CD14-positive monocyte (primary cell): ENCODE results near the gene NEBL. TPM values are rescaled to one million over a fixed set of nuclear protein-coding genes. Genes with fewer than 3 reads are reported as not detected.

Experiments used
- DNase-seq, 3 donors: peaks; one replicate each; pipeline ENCODE4 v3.0.0-alpha.2; 2011 to 2022
- H2AFZ ChIP-seq: 2 replicates; pipeline ENCODE4 v1.6.0; 2012; ENCODE audit warnings: mild to moderate bottlenecking, low read depth, low read length, inconsistent platforms; ENCODE audit not compliant: insufficient read depth, poor library complexity, severe bottlenecking
- H3K27ac ChIP-seq, 2 donors: 1 replicate in 1 of 2; 2 replicates in 1 of 2; pipeline ENCODE4 v1.5.1; 2012 to 2013; ENCODE audit warnings: low read length in 2 of 2, control low read depth in 1 of 2, inconsistent platforms in 1 of 2, low read depth in 1 of 2, mild to moderate bottlenecking in 1 of 2
- H3K27me3 ChIP-seq, 2 donors: one replicate each; pipeline versions ENCODE4 v1.6.0 to v1.6.1; 2011 to 2013; ENCODE audit warnings: low read length in 2 of 2; ENCODE audit not compliant: control insufficient read depth in 2 of 2, insufficient read depth in 2 of 2
- H3K36me3 ChIP-seq, 2 donors: replicated peaks in 1 of 2; 1 replicate in 1 of 2; 2 replicates in 1 of 2; pipeline versions ENCODE4 v1.5.1 to v1.6.1; 2012 to 2013; ENCODE audit warnings: low read length in 2 of 2, control low read depth in 1 of 2, inconsistent platforms in 1 of 2, mild to moderate bottlenecking in 1 of 2; ENCODE audit not compliant: insufficient read depth in 2 of 2, control insufficient read depth in 1 of 2
- H3K4me1 ChIP-seq, 2 donors: 1 replicate in 1 of 2; 2 replicates in 1 of 2; pipeline versions ENCODE4 v1.5.1 to v1.6.1; 2012 to 2013; ENCODE audit warnings: low read length in 2 of 2, control low read depth in 1 of 2, inconsistent platforms in 1 of 2, mild to moderate bottlenecking in 1 of 2, moderate library complexity in 1 of 2; ENCODE audit not compliant: insufficient read depth in 2 of 2, control insufficient read depth in 1 of 2
- H3K4me2 ChIP-seq: replicated peaks from 2 replicates; pipeline ENCODE3; 2012; ENCODE audit warnings: low read length, moderate library complexity, mild to moderate bottlenecking; ENCODE audit not compliant: poor library complexity, severe bottlenecking; ENCODE audit errors: extremely low read depth
- H3K4me3 ChIP-seq, 3 experiments: fragments of 200-600 bp in 1 of 3; sonication (generic) in 1 of 3; replicated peaks in 1 of 3; 1 replicate in 2 of 3; 2 replicates in 1 of 3; pipeline ENCODE4 v1.5.1; 2011 to 2013; ENCODE audit warnings: low read length in 3 of 3, mild to moderate bottlenecking in 3 of 3, control low read depth in 2 of 3, low read depth in 2 of 3, inconsistent platforms in 1 of 3, moderate library complexity in 1 of 3
- H3K79me2 ChIP-seq: 2 replicates; pipeline ENCODE4 v1.6.0; 2012; ENCODE audit warnings: mild to moderate bottlenecking, control low read depth, inconsistent platforms, low read length, moderate library complexity; ENCODE audit not compliant: insufficient read depth
- H3K9ac ChIP-seq: 2 replicates; pipeline ENCODE4 v1.6.0; 2017; ENCODE audit warnings: low read length, mild to moderate bottlenecking; ENCODE audit not compliant: insufficient read depth, poor library complexity, severe bottlenecking
- H3K9me3 ChIP-seq, 2 donors: replicated peaks in 1 of 2; 1 replicate in 1 of 2; 2 replicates in 1 of 2; pipeline versions ENCODE4 v1.5.1 to v1.6.1; 2012 to 2013; ENCODE audit warnings: low read length in 2 of 2, control low read depth in 1 of 2; ENCODE audit not compliant: control insufficient read depth in 1 of 2, insufficient read depth in 1 of 2
- H4K20me1 ChIP-seq: 2 replicates; pipeline ENCODE4 v1.6.0; 2012; ENCODE audit warnings: mild to moderate bottlenecking, low read length, control low read depth, moderate library complexity; ENCODE audit not compliant: insufficient read depth
- H3K27ac Mint-ChIP-seq, 7 donors: one replicate each; pipeline ENCODE4 v1.8.0; 2020; ENCODE audit warnings: mild to moderate bottlenecking in 7 of 7, mixed read lengths in 7 of 7, moderate library complexity in 6 of 7, inconsistent platforms in 2 of 7
- H3K27me3 Mint-ChIP-seq, 3 donors: one replicate each; pipeline ENCODE4 v1.8.0; 2021 to 2022; ENCODE audit warnings: low read depth in 3 of 3, mild to moderate bottlenecking in 3 of 3, mixed read lengths in 3 of 3, moderate library complexity in 3 of 3, inconsistent platforms in 1 of 3
- H3K36me3 Mint-ChIP-seq, 2 donors: one replicate each; pipeline ENCODE4 v1.8.0; 2020; ENCODE audit warnings: mixed read lengths in 2 of 2, inconsistent platforms in 1 of 2, mild to moderate bottlenecking in 1 of 2
- H3K4me1 Mint-ChIP-seq: one replicate; pipeline ENCODE4 v1.8.0; 2020; ENCODE audit warnings: mild to moderate bottlenecking, mixed read lengths
- H3K4me3 Mint-ChIP-seq, 2 donors: one replicate each; pipeline ENCODE4 v1.8.0; 2020; ENCODE audit warnings: mild to moderate bottlenecking in 2 of 2, mixed read lengths in 2 of 2, moderate library complexity in 1 of 2
- H3K9me3 Mint-ChIP-seq, 7 donors: one replicate each; pipeline ENCODE4 v1.8.0; 2020 to 2022; ENCODE audit warnings: mixed read lengths in 7 of 7, mild to moderate bottlenecking in 6 of 7, moderate library complexity in 6 of 7, inconsistent platforms in 2 of 7
- WGBS: methylation state at CpG from one replicate; pipeline ENCODE4 v1.1.5; 2013; ENCODE audit warnings: missing lambda C conversion rate; ENCODE audit not compliant: insufficient coverage; 5-methylcytosine and 5-hydroxymethylcytosine counted together
- intact Hi-C, 2 donors: fragments of 100-400 bp; cut with micrococcal nuclease; formaldehyde crosslinking; loops; one replicate each; pipeline versions ENCODE4 v1.15.0 to v1.15.1; 2023
- polyA plus RNA-seq, 3 donors: library from polyadenylated mRNA; depleted of rRNA in 1 of 3; unstranded in 2 of 3; stranded (reverse) in 1 of 3; fragments of 300-500 nt in 2 of 3; fragments of >200 nt in 1 of 3; fragmentation: Illumina TruSeq in 2 of 3; gene quantifications; 1 replicate in 2 of 3; 2 replicates in 1 of 3; pipeline ENCODE4 v1.2.3, GENCODE V29; 2012 to 2021
- TF ChIP-seq, protein P1 (sequence below): fragments of 200-600 bp; IDR thresholded peaks from one replicate; pipeline ENCODE4 v1.8.0; 2022; ENCODE audit warnings: antibody characterized with exemption, mild to moderate bottlenecking

The NEBL gene
- polyA plus RNA-seq, 3 donors = 9.7 TPM; not detected in 2

DNA sequence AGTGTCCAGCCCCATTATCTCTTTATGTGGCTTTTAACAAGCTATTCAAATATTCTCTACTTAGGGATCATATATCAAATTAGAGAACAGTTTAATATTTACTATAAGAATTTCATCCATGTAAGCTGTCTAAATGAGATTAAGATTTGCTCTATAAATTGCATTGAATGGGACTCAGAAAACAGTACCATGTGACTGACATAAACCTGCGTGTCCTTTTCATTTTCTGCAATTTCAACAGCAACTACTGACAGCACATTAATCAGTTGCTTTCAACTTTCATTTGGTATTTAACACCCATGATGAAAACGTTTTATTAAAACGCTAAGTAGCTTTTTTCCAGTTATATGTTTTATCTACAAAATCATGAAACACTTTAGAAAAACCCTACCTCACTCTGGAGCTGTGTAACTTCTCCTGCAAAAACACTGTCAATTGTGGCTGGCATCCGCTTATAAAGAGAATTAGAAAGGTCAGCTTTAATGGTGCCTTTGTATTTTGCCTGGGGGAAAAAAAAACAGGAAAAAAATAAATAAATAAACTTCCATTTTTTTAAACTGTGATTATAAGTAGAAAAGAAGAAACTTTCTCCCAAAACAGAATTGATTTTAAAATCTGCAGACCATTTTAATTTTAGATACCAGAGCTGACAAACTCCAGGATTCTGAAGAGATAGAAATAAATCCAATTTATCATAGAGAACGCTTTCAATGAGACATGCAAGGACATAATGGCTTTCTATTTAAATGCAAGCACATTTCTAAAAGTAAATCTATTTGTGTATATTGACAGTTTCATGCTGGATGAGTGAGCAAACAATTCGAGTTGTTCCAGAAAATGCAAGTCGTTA lies 9.2 kb downstream of the NEBL start:
- no peaks in the 10 kb centered on the region for H3K4me1 Mint-ChIP-seq
- no CpG with 5 or more reads among the region's 7 CpGs for WGBS

DNA sequence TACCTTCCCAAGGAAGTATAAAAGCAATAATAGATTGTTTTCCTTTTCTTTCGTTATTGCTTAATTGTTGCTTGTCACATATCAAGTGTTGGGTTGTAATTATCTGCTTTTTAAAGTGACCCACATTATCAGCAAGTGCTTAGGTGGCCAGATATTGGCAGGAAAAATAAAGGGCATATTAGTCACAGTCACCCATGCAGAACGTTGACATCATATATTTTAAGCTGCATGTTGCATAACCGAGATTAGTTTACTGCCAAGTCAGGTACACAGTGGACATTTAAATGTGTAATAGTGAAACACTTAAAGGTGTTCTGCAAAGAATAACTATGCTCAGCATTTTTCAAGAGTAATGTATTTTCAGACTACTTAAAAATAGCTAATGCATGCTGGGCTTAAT lies 11.4 kb downstream of the NEBL start:
- H2AFZ ChIP-seq = no peak overlapping the region
- Mint-ChIP-seq H3K9me3 (peaks cover 0 to 1% (median 0%) of the 10 kb centered on the region in 7 donors), H3K4me1 (no peaks in the 10 kb centered on the region), H3K4me3 (no peak overlapping the region), H3K27ac (no peak overlapping the region), H3K27me3 (peaks cover 4 to 6% (median 5%) of the 10 kb centered on the region in 3 donors), H3K36me3 (no peaks in the 10 kb centered on the region)
- WGBS = no CpG with 5 or more reads among the region's 3 CpGs
- no peaks in the 10 kb centered on the region for H3K4me1 ChIP-seq
- no peaks in the 10 kb centered on the region for H3K9me3 ChIP-seq
- no peaks in the 10 kb centered on the region for H3K79me2 ChIP-seq
- no peak overlapping the region for H3K4me2 ChIP-seq
- no peak for DNase-seq
- intact Hi-C loops = no loop called here
- H3K36me3 ChIP-seq = no peaks in the 10 kb centered on the region
- no peak overlapping the region for H3K27ac ChIP-seq
- no peaks in the 10 kb centered on the region for H3K27me3 ChIP-seq
- H3K9ac ChIP-seq = no peak overlapping the region
- H4K20me1 ChIP-seq = no peaks in the 10 kb centered on the region
- TF ChIP-seq, protein P1, sequence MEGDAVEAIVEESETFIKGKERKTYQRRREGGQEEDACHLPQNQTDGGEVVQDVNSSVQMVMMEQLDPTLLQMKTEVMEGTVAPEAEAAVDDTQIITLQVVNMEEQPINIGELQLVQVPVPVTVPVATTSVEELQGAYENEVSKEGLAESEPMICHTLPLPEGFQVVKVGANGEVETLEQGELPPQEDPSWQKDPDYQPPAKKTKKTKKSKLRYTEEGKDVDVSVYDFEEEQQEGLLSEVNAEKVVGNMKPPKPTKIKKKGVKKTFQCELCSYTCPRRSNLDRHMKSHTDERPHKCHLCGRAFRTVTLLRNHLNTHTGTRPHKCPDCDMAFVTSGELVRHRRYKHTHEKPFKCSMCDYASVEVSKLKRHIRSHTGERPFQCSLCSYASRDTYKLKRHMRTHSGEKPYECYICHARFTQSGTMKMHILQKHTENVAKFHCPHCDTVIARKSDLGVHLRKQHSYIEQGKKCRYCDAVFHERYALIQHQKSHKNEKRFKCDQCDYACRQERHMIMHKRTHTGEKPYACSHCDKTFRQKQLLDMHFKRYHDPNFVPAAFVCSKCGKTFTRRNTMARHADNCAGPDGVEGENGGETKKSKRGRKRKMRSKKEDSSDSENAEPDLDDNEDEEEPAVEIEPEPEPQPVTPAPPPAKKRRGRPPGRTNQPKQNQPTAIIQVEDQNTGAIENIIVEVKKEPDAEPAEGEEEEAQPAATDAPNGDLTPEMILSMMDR = no peak
- no peak overlapping the region for H3K4me3 ChIP-seq

More for the DNA sequence above, 9.2 kb downstream of the NEBL start:
- Mint-ChIP-seq H3K9me3 (peaks cover 0 to 1% (median 0%) of the 10 kb centered on the region in 7 donors), H3K4me3 (no peak overlapping the region), H3K27me3 (peaks cover 4 to 6% (median 4%) of the 10 kb centered on the region in 3 donors), H3K27ac (no peak overlapping the region), H3K36me3 (no peaks in the 10 kb centered on the region)
- no peaks in the 10 kb centered on the region for H3K9me3 ChIP-seq
- no peak for DNase-seq
- H3K27ac ChIP-seq = no peak overlapping the region
- TF ChIP-seq, protein P1 = no peak
- no peaks in the 10 kb centered on the region for H3K4me1 ChIP-seq
- intact Hi-C loops = no loop called here
- no peak overlapping the region for H3K4me3 ChIP-seq
- no peak overlapping the region for H3K9ac ChIP-seq
- H3K27me3 ChIP-seq = no peaks in the 10 kb centered on the region
- no peak overlapping the region for H3K4me2 ChIP-seq
- no peaks in the 10 kb centered on the region for H4K20me1 ChIP-seq
- no peaks in the 10 kb centered on the region for H3K79me2 ChIP-seq
- no peaks in the 10 kb centered on the region for H3K36me3 ChIP-seq
- no peak overlapping the region for H2AFZ ChIP-seq
